ENCODE results near the gene CCBE1. TPM values are rescaled to one million over a fixed set of nuclear protein-coding genes. Genes with fewer than 3 reads are reported as not detected.

Gene CCBE1
- total RNA-seq: 0.97 and 1.2 TPM in 2 replicates

DNA sequence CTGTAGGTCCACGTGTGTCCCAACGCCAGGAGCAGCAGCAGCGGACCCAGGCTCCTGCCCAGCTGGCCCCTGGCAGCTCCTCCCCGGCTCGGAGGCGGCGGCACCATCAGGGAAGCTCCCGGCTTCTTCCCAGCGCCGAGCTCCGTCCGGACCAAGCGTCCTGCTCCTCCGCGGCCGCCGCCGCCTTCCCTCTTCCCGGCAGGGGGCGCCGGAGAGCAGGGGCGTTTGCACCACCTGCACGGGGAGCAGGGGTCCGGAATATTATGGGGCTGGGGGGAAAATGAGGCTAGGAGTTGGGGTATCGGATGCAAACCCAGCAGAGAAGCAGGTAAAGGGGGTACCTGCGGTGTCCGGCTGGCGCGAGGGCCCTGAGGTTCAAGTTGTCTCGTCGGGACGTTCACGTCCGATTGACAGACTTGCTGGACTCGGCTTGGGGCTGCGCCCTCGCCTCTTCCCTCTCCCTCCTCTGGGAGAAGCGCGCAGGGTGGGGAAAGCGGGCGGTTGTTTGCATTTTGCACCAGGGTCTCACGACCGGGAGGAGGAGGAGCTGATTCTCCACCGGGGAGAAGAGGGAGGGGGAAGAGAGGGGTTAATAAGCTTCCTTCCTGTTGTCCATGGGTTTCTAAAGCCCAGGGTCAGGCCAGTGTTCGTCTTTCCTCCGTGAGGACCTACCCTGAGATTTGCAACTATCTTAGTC lies at the start of gene CCBE1:
Gene CCBE1 (minus strand): TSS at position 188 of the 697 bp plus-strand sequence.

Other genes with a start within 250 kb of the CCBE1 start
- 21.4 and 27.2 TPM in 2 replicates for gene PMAIP1, start 202.6 kb upstream of the CCBE1 start, total RNA-seq

Measured in epithelial cell of umbilical artery (primary cell).